ENCODE measurements around the gene ERBB4.

DNA sequence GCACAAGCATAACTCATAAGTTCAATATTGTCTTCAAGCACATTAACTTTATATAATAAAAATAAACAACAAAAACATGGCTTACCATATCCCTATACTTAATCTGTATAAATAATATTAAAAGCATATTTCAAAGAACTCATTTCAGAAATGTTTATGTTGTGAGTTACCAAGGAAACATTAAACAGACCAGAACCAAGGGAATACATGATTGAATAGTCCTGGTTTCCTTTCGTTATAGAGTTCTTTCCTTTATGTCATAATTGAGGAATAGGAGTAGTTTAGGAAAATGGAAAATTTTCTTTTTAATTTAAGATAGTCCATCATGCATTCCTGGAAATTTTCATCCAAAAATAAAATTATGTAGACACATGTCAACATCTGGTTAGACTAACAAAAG, 343.0 kb downstream of the ERBB4 start:
- no peak for TF ChIP-seq RXRA (IDR thresholded peaks at IDR 0.05; ENCODE audit: borderline replicate concordance, low read depth)
- TF ChIP-seq, protein P1, sequence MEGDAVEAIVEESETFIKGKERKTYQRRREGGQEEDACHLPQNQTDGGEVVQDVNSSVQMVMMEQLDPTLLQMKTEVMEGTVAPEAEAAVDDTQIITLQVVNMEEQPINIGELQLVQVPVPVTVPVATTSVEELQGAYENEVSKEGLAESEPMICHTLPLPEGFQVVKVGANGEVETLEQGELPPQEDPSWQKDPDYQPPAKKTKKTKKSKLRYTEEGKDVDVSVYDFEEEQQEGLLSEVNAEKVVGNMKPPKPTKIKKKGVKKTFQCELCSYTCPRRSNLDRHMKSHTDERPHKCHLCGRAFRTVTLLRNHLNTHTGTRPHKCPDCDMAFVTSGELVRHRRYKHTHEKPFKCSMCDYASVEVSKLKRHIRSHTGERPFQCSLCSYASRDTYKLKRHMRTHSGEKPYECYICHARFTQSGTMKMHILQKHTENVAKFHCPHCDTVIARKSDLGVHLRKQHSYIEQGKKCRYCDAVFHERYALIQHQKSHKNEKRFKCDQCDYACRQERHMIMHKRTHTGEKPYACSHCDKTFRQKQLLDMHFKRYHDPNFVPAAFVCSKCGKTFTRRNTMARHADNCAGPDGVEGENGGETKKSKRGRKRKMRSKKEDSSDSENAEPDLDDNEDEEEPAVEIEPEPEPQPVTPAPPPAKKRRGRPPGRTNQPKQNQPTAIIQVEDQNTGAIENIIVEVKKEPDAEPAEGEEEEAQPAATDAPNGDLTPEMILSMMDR (IDR thresholded peaks at IDR 0.05): no peak

All from SK-N-SH (cell line).